ENCODE data around the gene WIPF3.
"Not testable (repeated sequence)": the region's sequence is repeated elsewhere in the genome, so short reads cannot be mapped to it uniquely, and the experiment has no call there.

Gene WIPF3

GRCh38 chr7:29957521-29958310 lies 151.4 kb downstream of the WIPF3 start:
- no peak for DNase-seq

- no peak for DNase-seq
These were observed 152.5 kb downstream of the WIPF3 start for GRCh38 chr7:29958667-29959358.

GRCh38 chr7:29961611-29962010 lies 155.3 kb downstream of the WIPF3 start:
- DNase-seq = not testable (repeated sequence)

DNA sequence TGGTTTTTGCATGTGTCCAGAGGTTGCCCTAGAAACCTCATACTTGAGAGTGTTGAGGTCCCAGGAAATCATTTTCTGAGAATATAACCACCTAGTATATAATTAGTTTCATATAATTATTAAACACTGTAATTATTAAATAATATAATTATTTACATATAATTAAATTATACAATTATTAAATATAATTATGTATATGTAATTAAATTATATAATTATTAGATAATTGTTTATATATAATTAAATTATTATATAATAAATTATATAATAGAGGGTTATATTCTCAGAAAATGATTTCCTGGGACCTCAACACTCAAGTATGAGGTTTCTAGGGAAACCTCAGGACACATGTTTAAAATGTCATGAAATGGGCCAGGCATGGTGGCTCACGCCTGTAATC lies 155.7 kb downstream of the WIPF3 start:
- no peak for DNase-seq

- DNase-seq = no peak
These were observed 158.7 kb downstream of the WIPF3 start for GRCh38 chr7:29965030-29965429.
